H54 (cell line): ENCODE measurements around the gene ZSCAN5A.
"Not testable (repeated sequence)": the region's sequence is repeated elsewhere in the genome, so short reads cannot be mapped to it uniquely, and the experiment has no call there.

Experiments
- DNase-seq: peaks from one replicate; pipeline ENCODE4 v3.0.0; 2011; ENCODE audit warnings: low spot score, mixed read lengths; ENCODE audit not compliant: insufficient read length
- FAIRE-seq: peaks from 3 replicates; lab custom pipeline; 2011; peaks lifted over from hg19 to GRCh38; lab: Jason Lieb, UNC
- POLR2A ChIP-seq: IDR thresholded peaks from 2 replicates; pipeline ENCODE4 v1.6.1; 2011; ENCODE audit warnings: low read depth, mild to moderate bottlenecking, low read length

Gene ZSCAN5A

DNA sequence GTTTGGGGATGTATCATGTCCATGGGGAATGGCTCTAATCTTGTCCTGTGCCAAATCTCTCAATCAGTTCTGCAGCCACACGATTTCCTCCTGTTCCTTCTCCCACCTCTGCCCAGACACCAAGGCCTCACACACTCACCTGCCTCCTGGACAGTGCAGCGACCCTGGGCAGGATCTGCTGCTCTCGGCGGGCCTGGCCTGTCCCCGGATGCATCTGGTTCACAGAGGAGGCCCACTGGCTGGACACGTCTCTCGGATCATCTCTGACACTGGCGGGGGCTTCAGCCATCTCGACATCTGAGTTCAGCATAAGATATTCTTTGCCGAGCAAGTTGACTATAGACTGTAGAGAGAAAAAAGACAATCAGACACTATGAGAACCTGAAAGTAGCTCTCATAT lies 122.9 kb downstream of the ZSCAN5A start:
- TF ChIP-seq POLR2A, result no peak
- FAIRE-seq, result no peak
- DNase-seq, result no peak

DNA sequence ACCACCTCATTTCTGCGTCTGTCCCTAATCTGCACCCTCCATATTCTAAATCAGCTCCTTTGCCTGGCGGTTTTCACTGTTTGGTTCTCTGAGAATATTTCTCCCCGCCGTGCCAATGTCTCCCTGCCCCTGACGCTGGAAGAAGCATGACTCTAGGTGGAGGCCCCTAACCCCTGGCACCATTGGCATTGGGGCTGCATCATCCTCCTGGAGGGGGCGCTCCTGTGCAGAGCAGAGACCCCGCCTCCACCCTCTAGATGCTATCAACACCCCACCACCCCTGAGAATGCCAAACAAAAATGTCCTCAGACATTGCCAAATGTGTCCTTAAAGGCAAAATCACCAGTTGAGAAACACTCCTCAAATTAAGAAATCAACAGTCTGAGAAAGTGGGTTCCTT lies 123.5 kb downstream of the ZSCAN5A start:
- FAIRE-seq (no peak), DNase-seq (no peak)
- TF ChIP-seq POLR2A, result no peak

DNA sequence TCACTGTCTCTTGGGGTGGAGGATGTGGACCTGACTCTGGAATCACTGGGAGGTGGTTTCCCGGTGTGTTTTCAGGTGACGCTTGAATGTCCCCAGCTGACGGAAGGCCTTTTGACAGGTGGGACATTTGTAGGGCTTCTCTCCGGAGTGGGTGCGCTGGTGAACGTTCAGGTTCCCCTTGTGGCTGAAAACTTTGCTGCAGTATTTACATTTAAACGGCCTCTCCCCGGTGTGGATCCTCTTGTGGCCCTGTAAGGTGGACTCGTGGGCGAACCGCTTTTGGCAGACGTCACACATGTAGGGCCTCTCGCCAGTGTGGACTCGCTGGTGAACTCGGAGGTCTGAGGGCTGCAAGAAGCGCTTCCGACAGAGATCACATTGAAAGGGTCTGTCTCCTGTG lies 124.9 kb downstream of the ZSCAN5A start:
- TF ChIP-seq POLR2A, result no peak
- FAIRE-seq (no peak), DNase-seq (no peak)

DNA sequence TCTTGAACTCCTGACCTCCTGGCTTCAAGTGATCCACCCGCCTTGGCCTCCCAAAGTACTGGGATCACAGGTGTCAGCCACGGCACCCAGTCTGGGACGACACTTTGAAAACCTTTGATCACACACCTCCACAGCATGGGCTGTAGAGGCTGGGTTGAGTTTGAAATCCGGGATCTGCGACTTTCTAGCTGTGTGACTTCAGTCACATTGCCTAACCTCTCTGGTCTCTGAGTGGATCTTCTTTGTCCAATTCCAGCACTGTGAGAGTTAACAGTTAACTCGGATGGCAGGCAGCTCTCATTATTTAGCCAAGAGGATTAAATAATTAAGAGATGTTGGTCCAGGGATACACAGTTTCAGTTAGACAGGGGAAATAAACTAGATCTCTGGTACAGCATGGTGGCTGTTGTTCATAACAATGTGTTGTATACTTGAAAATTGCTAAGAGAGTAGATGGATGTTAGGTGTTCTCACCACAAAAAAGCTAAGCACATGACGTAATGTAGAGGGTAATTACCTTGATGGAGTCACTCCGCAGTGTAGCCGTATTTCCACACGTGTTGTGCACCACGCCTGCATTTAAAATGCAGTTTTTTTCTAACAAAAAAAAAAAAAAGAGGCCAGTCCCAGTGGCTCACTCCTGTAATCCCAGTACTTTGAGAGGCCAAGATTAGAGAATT lies 136.9 kb downstream of the ZSCAN5A start:
- FAIRE-seq, result no peak
- no peak for DNase-seq

DNA sequence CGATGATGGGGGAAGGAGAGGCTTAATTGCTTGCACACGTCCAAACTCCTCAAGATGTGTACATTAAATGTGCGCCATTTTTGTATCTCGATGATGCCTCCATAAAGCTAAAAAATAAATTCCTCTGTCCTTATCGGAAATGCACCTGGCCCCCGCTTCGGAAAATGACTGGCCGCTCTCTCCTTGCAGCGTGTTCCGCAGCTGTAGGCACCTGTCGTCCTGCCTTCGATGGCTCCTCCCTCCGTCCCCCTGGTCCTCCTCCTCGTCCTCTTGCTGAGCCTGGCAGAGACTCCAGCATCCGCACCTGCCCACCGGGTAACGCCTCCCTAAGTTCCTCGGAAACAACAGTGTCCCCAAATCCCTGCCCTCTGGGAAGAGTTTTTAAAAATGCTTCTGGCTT lies 137.8 kb downstream of the ZSCAN5A start:
- FAIRE-seq, result no peak
- no peak for DNase-seq
- TF ChIP-seq POLR2A, result no peak

More for the DNA sequence above, 136.9 kb downstream of the ZSCAN5A start:
- TF ChIP-seq POLR2A, result no peak

DNA sequence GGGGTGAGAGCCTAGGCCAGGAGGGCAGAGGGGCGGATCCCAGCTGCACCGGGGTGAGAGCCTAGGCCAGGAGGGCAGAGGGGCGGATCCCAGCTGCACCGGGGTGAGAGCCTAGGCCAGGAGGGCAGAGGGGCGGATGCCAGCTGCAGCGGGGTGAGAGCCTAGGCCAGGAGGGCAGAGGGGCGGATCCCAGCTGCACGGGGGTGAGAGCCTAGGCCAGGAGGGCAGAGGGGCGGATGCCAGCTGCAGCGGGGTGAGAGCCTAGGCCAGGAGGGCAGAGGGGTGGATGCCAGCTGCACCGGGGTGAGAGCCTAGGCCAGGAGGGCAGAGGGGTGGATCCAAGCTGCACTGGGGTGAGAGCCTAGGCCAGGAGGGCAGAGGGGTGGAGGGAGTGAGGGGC lies 138.3 kb downstream of the ZSCAN5A start:
- not testable (repeated sequence) for FAIRE-seq, DNase-seq

DNA sequence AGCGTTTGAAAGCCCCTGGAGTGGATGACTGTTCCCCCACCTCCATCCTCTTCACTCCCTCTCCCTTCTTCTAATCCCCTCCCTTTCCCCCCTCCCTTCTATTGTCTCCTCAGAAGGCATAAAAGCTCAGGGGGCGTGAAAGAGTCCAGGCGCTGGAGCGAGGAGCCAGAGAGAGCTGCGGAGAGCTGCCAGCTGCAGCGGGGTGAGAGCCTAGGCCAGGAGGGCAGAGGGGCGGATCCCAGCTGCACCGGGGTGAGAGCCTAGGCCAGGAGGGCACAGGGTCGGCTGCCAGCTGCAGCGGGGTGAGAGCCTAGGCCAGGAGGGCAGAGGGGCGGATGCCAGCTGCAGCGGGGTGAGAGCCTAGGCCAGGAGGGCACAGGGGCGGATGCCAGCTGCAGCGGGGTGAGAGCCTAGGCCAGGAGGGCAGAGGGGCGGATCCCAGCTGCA lies 138.8 kb downstream of the ZSCAN5A start, which contains the start of gene GALP:
Gene GALP (plus strand): TSS at position 148 of the 447 bp plus-strand sequence. CDS start 1,101 bp downstream, outside the sequence.
- FAIRE-seq, DNase-seq: not testable (repeated sequence)

DNA sequence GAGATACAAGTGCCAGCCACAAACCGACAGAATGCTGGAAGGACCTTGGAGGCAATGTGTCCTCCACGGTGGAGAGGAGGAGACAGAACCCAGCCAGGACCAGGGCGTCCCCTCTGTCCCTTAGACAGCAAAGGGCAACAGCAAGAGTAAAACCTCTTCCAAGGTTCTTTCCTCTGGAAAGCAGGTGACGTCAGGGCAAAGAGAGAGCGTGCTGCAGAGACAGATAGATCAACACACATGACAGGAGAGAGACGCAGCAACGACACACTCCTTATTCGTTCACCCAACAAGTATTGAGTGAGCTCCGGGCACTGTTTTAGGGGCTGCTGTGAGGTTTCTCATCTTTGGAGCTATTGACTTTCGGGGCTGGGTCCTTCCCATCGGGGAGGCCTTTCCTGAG lies 140.1 kb downstream of the ZSCAN5A start:
- TF ChIP-seq POLR2A, result no peak
- no peak for DNase-seq
- no peak for FAIRE-seq

DNA sequence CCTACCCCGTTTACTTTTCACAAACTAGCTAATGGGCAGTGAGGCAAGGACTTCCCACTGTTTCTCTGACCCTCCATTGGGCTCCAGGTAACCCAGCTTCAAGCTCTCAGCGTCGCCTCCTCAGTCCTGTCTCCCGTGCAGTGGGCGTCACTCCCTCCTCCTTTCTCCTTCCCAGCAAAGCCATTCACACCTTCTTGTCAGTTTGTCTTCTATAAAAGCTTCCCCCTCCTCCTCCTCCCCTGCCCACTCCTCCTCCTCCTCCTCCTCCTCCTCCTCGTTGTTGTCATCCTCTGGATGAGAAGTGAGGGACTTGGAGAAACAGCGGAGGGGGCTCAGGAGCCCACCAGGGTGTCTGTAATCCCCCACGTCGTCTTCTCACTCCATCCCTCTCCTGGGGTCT lies 140.6 kb downstream of the ZSCAN5A start:
- DNase-seq, result no peak
- no peak for FAIRE-seq
- TF ChIP-seq POLR2A, result no peak
